ENCODE data around the gene PHKG2.

The PHKG2 gene

DNA sequence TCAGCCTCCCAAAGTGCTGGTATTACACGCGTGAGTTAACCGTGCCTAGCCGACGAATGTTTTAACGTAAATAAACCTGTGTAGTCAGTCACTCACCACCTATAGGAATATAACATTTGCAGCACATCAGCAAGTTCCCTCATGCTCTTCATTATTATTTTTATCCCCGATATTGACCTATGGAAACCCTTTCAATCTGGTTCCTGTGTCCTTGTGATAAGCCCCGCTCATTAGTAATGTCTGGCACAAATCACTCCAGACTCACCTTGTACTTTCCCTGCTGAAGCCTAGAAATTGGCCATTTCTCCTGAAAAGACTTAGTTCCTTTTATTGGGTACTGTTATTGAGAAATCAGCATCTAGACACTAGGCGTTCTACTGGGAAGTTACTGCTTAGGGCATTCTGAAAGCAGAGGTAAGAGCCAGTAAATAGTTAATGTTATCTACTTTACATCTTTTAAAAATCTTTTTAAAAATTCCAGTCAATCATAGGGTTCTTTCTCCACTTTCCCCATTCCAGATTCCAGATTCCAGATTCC lies 1.5 kb upstream of the PHKG2 start:
- TF ChIP-seq MYC (IDR thresholded peaks at IDR 0.05; ENCODE audit: low read depth, low read length) (no peak), POLR2A (IDR thresholded peaks at IDR 0.05; ENCODE audit: extremely low read depth, insufficient read length) (no peak)
- TF ChIP-seq, protein P1, sequence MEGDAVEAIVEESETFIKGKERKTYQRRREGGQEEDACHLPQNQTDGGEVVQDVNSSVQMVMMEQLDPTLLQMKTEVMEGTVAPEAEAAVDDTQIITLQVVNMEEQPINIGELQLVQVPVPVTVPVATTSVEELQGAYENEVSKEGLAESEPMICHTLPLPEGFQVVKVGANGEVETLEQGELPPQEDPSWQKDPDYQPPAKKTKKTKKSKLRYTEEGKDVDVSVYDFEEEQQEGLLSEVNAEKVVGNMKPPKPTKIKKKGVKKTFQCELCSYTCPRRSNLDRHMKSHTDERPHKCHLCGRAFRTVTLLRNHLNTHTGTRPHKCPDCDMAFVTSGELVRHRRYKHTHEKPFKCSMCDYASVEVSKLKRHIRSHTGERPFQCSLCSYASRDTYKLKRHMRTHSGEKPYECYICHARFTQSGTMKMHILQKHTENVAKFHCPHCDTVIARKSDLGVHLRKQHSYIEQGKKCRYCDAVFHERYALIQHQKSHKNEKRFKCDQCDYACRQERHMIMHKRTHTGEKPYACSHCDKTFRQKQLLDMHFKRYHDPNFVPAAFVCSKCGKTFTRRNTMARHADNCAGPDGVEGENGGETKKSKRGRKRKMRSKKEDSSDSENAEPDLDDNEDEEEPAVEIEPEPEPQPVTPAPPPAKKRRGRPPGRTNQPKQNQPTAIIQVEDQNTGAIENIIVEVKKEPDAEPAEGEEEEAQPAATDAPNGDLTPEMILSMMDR (IDR thresholded peaks at IDR 0.05; ENCODE audit: low read depth, low read length): no peak
- TF ChIP-seq, protein P2, sequence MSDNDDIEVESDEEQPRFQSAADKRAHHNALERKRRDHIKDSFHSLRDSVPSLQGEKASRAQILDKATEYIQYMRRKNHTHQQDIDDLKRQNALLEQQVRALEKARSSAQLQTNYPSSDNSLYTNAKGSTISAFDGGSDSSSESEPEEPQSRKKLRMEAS (IDR thresholded peaks at IDR 0.05; ENCODE audit: low read depth, low read length): no peak
- no peak overlapping the region for H3K4me3 ChIP-seq (ENCODE audit: low read depth, low read length)
- DNase-seq (ENCODE audit: low read depth): no peak

DNA sequence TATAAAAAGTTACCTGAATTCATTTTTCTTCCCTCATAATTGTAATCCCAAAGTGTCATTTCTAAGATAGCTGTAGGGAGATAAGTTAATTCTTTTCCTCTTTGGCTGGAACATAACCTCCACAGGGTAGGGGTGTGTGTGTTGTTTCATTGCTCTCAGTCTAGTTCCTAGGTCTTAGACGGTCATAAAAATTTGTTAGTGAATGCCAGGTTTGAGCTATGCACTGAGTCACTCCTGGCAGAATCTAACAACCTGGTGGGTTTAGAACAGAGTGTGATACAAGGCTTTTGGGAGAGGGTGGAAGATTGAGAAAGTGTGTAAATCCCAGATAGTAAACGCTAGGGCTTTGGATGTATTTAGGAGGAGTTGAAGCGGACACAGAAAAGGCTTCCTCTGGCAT lies 894 bp upstream of the PHKG2 start:
- no peak for TF ChIP-seq POLR2A (IDR thresholded peaks at IDR 0.05; ENCODE audit: extremely low read depth, insufficient read length)
- DNase-seq (ENCODE audit: low read depth): no peak
- H3K4me3 ChIP-seq (ENCODE audit: low read depth, low read length): no peak overlapping the region

DNA sequence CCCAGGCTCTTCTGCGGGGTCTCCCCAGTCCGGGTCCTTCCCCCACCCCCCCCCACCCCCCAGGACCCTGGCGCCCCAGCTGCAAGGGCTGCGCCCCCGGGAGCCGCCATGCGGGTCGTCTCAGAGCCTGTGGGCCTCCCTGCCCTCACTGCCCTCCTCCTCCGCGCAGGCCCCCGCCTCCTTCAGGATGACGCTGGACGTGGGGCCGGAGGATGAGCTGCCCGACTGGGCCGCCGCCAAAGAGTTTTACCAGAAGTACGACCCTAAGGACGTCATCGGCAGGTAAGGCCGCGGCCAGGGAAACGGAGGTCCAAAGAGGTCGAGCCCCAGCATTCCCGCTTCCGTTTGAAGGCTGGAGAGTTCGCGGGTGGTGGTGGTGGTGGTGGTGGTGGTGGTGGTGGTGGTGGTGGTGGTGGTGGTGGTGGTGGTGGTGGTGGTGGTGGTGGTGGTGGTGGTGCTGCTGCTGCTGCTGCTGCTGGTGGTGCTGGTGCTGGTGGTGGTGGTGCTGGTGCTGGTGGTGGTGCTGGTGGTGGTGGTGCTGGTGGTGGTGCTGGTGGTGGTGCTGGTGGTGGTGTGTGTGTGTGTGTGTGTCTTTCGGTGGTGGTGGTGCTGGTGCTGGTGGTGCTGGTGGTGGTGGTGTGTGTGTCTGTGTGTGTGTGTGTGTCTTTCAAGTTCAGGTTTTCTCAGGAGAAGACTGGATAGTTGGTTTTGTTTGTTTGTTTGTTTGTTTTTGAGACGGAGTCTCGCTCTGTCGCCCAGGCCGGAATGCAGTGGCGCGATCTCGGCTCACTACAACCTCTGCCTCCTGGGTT lies 615 bp downstream of the PHKG2 start:
- DNase-seq (ENCODE audit: low read depth): peak; percentile 53

DNA sequence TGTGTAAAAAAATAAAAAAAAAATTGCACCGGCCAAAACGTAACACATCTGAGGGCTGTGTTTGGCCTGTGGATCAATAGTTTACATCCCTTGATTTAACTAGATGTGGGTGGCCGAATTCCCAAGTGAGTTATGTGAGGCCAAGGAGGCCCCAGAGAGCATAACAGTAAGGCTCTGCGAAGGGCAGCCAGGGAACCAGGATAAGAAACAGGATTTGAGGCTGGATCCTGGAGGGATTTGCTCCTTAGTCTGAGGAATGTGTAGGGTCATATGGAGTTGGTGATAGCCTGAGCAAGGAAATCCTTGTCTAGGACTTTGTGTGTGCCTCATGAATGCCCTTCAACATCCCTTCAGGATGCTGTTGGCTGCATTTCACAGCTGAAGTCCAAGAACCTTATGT lies 2.0 kb downstream of the PHKG2 start:
- TF ChIP-seq, protein P2 (IDR thresholded peaks at IDR 0.05; ENCODE audit: low read depth, low read length): no peak
- no peak for TF ChIP-seq MYC (IDR thresholded peaks at IDR 0.05; ENCODE audit: low read depth, low read length)
- TF ChIP-seq POLR2A (IDR thresholded peaks at IDR 0.05; ENCODE audit: extremely low read depth, insufficient read length): no peak
- TF ChIP-seq, protein P1 (IDR thresholded peaks at IDR 0.05; ENCODE audit: low read depth, low read length): no peak
- peak overlapping the region; percentile 50 for H3K4me3 ChIP-seq (ENCODE audit: low read depth, low read length)

More for the DNA sequence above, 615 bp downstream of the PHKG2 start:
- H3K4me3 ChIP-seq (ENCODE audit: low read depth, low read length): peak overlapping the region; percentile 74
- TF ChIP-seq, protein P2 (IDR thresholded peaks at IDR 0.05; ENCODE audit: low read depth, low read length): no peak
- TF ChIP-seq MYC (IDR thresholded peaks at IDR 0.05; ENCODE audit: low read depth, low read length): no peak
- TF ChIP-seq POLR2A (IDR thresholded peaks at IDR 0.05; ENCODE audit: extremely low read depth, insufficient read length): no peak
- TF ChIP-seq, protein P1 (IDR thresholded peaks at IDR 0.05; ENCODE audit: low read depth, low read length): no peak

DNA sequence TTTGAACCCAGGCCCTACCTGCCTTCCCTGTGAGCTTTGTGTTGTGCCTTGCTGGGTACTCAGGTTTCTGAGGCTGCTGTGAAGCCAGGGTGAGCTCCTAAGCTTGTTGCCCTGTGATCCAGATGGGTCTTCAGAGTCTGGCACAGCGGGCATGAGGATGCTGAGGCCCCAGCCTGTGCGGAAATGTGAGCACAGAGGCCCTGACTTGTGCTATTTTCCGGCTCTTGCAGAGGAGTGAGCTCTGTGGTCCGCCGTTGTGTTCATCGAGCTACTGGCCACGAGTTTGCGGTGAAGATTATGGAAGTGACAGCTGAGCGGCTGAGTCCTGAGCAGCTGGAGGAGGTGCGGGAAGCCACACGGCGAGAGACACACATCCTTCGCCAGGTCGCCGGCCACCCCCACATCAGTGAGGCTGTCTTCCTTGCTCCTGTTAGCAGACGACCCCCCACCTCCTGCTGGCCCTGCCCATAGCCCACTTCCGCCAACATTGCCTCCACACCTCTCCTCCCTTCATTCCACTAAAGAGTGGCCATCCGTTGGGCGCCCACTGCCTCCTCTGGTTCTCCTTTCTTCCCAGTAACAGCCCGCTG lies 2.7 kb downstream of the PHKG2 start:
- no peak overlapping the region for H3K4me3 ChIP-seq (ENCODE audit: low read depth, low read length)
- TF ChIP-seq, protein P1 (IDR thresholded peaks at IDR 0.05; ENCODE audit: low read depth, low read length): no peak
- TF ChIP-seq, protein P2 (IDR thresholded peaks at IDR 0.05; ENCODE audit: low read depth, low read length): no peak
- TF ChIP-seq MYC (IDR thresholded peaks at IDR 0.05; ENCODE audit: low read depth, low read length) (no peak), POLR2A (IDR thresholded peaks at IDR 0.05; ENCODE audit: extremely low read depth, insufficient read length) (no peak)
- no peak for DNase-seq (ENCODE audit: low read depth)

More for the DNA sequence above, 2.0 kb downstream of the PHKG2 start:
- DNase-seq (ENCODE audit: low read depth): no peak

DNA sequence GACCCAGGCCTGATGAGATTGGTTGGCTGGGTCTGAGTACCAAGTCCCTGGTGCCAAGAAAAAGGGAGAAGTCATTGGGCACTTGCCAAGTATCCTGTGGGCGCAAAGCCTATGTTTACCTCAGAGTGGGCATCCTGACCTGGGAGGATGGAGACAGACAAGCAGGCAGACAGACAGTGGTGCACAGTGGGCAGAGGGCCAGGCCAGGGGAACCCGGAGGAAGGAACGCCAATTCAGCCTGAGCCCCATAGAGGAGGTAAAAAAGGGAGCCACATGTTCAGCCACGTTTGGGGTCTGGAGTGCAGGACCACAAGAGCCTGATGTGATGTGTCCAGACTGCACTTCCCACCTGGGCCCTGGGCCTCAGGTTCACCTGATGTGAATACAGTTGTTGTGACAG lies 5.4 kb downstream of the PHKG2 start:
- H3K4me3 ChIP-seq (ENCODE audit: low read depth, low read length): no peak overlapping the region
- DNase-seq (ENCODE audit: low read depth): no peak
- TF ChIP-seq MYC (IDR thresholded peaks at IDR 0.05; ENCODE audit: low read depth, low read length): no peak
- no peak for TF ChIP-seq POLR2A (IDR thresholded peaks at IDR 0.05; ENCODE audit: extremely low read depth, insufficient read length)
- TF ChIP-seq, protein P2 (IDR thresholded peaks at IDR 0.05; ENCODE audit: low read depth, low read length): no peak
- TF ChIP-seq, protein P1 (IDR thresholded peaks at IDR 0.05; ENCODE audit: low read depth, low read length): no peak

Data from NB4 (cell line).